GM21717 (cell line): ENCODE measurements around the gene LSAMP.

Experiments
- ATAC-seq: cut with Tn5 transposase; IDR thresholded peaks from one replicate; pipeline ENCODE4 v1.9.1; 2021; ENCODE audit warnings: mild to moderate bottlenecking, moderate library complexity; ENCODE audit not compliant: unreplicated experiment

The LSAMP gene

GRCh38 chr3:116300226-116300625 is 145.1 kb downstream of the LSAMP start:
- no peak for ATAC-seq

GRCh38 chr3:116299646-116300081 is 145.6 kb downstream of the LSAMP start:
- no peak for ATAC-seq

GRCh38 chr3:116298151-116298550 is 147.1 kb downstream of the LSAMP start:
- no peak for ATAC-seq

GRCh38 chr3:116291141-116291540 is 154.1 kb downstream of the LSAMP start:
- no peak for ATAC-seq

GRCh38 chr3:116288485-116288884 is 156.8 kb downstream of the LSAMP start:
- no peak for ATAC-seq

- ATAC-seq: no peak
Observed at GRCh38 chr3:116285781-116286421, 159.4 kb downstream of the LSAMP start.

- no peak for ATAC-seq
Observed at GRCh38 chr3:116281313-116282143, 163.8 kb downstream of the LSAMP start.

GRCh38 chr3:116280130-116280740 is 165.1 kb downstream of the LSAMP start:
- no peak for ATAC-seq

GRCh38 chr3:116276675-116277074 is 168.6 kb downstream of the LSAMP start:
- no peak for ATAC-seq

- no peak for ATAC-seq
Observed at GRCh38 chr3:116270056-116270455, 175.2 kb downstream of the LSAMP start.

- no peak for ATAC-seq
Observed at GRCh38 chr3:116267116-116267515, 178.2 kb downstream of the LSAMP start.

- no peak for ATAC-seq
Observed at GRCh38 chr3:116265976-116266584, 179.2 kb downstream of the LSAMP start.

GRCh38 chr3:116265320-116265695 is 180.0 kb downstream of the LSAMP start:
- ATAC-seq: no peak

- no peak for ATAC-seq
Observed at GRCh38 chr3:116264546-116265319, 180.6 kb downstream of the LSAMP start.

- no peak for ATAC-seq
Observed at GRCh38 chr3:116263842-116264545, 181.3 kb downstream of the LSAMP start.

- ATAC-seq: no peak
Observed at GRCh38 chr3:116260491-116260890, 184.8 kb downstream of the LSAMP start.

GRCh38 chr3:116259984-116260383 is 185.3 kb downstream of the LSAMP start:
- no peak for ATAC-seq

- ATAC-seq: no peak
Observed at GRCh38 chr3:116256843-116257485, 188.3 kb downstream of the LSAMP start.

GRCh38 chr3:116254541-116254940 is 190.7 kb downstream of the LSAMP start:
- ATAC-seq: no peak

GRCh38 chr3:116253511-116253910 is 191.8 kb downstream of the LSAMP start:
- no peak for ATAC-seq
